Duodenal mucosa (tissue), 2 donors: ENCODE results near the gene MNAT1.

Source experiments
- H3K27ac ChIP-seq: one replicate; pipeline ENCODE4 v1.7.0; 2013; ENCODE audit warnings: low read depth, low read length
- H3K27me3 ChIP-seq, 2 donors: one replicate each; pipeline ENCODE4 v1.7.0; 2013; ENCODE audit warnings: low read length in 2 of 2, control low read depth in 1 of 2; ENCODE audit not compliant: insufficient read depth in 2 of 2, control insufficient read depth in 1 of 2
- H3K36me3 ChIP-seq, 2 donors: one replicate each; pipeline ENCODE4 v1.7.0; 2013; ENCODE audit warnings: low read length in 2 of 2, control low read depth in 1 of 2; ENCODE audit not compliant: insufficient read depth in 2 of 2, control insufficient read depth in 1 of 2
- H3K4me1 ChIP-seq, 2 donors: one replicate each; pipeline ENCODE4 v1.7.0; 2013; ENCODE audit warnings: low read length in 2 of 2, control low read depth in 1 of 2; ENCODE audit not compliant: insufficient read depth in 2 of 2, control insufficient read depth in 1 of 2
- H3K4me3 ChIP-seq, 2 donors: one replicate each; pipeline ENCODE4 v1.7.0; 2013; ENCODE audit warnings: low read length in 2 of 2, low read depth in 1 of 2
- H3K9ac ChIP-seq, 2 donors: one replicate each; pipeline ENCODE4 v1.7.0; 2013; ENCODE audit warnings: low read length in 2 of 2, low read depth in 1 of 2
- H3K9me3 ChIP-seq, 2 donors: one replicate each; pipeline ENCODE4 v1.7.0; 2013; ENCODE audit warnings: low read length in 2 of 2, control low read depth in 1 of 2; ENCODE audit not compliant: control insufficient read depth in 1 of 2

MNAT1 gene

GRCh38 chr14:60734465-60735242 lies at the start of gene MNAT1:
MNAT1 (plus strand) TSS chr14:60734761; CDS start chr14:60734863, 102 bp downstream.
- peaks cover 10 to 18% of the 10 kb centered on the region in 2 donors for H3K4me1 ChIP-seq
- H3K9ac ChIP-seq, result peak within 1 kb of the TSS; percentile 76 to 95
- no peaks in the 10 kb centered on the region for H3K36me3 ChIP-seq
- peaks cover 0 to 14% of the 10 kb centered on the region in 2 donors for H3K27me3 ChIP-seq
- H3K9me3 ChIP-seq, result no peaks in the 10 kb centered on the region
- no peak within 1 kb of the TSS for H3K27ac ChIP-seq
- peak within 1 kb of the TSS; percentile 89 to 93 for H3K4me3 ChIP-seq

GRCh38 chr14:60686865-60687264 lies 47.7 kb upstream of the MNAT1 start:
- H3K4me1 ChIP-seq, result no peaks in the 10 kb centered on the region
- H3K4me3 ChIP-seq, result no peak overlapping the region
- no peak overlapping the region for H3K27ac ChIP-seq
- no peak overlapping the region for H3K9ac ChIP-seq
- H3K27me3 ChIP-seq, result no peaks in the 10 kb centered on the region
- H3K9me3 ChIP-seq, result no peaks in the 10 kb centered on the region
- no peaks in the 10 kb centered on the region for H3K36me3 ChIP-seq

- Histone ChIP-seq H3K27ac (no peak overlapping the region), H3K9me3 (no peaks in the 10 kb centered on the region), H3K4me3 (no peak overlapping the region), H3K9ac (no peak overlapping the region), H3K27me3 (no peaks in the 10 kb centered on the region), H3K36me3 (no peaks in the 10 kb centered on the region), H3K4me1 (no peaks in the 10 kb centered on the region)
Measured at GRCh38 chr14:60691383-60692113, 43.0 kb upstream of the MNAT1 start.

GRCh38 chr14:60695327-60695726 lies 39.2 kb upstream of the MNAT1 start:
- Histone ChIP-seq H3K4me1 (no peaks in the 10 kb centered on the region), H3K27me3 (no peaks in the 10 kb centered on the region), H3K36me3 (no peaks in the 10 kb centered on the region), H3K9me3 (no peaks in the 10 kb centered on the region), H3K9ac (no peak overlapping the region), H3K4me3 (no peak overlapping the region), H3K27ac (no peak overlapping the region)

GRCh38 chr14:60700598-60700997 lies 34.0 kb upstream of the MNAT1 start:
- H3K9me3 ChIP-seq, result no peaks in the 10 kb centered on the region
- H3K36me3 ChIP-seq, result no peaks in the 10 kb centered on the region
- no peak overlapping the region for H3K9ac ChIP-seq
- H3K27ac ChIP-seq, result no peak overlapping the region
- no peaks in the 10 kb centered on the region for H3K27me3 ChIP-seq
- no peak overlapping the region for H3K4me3 ChIP-seq
- H3K4me1 ChIP-seq, result no peaks in the 10 kb centered on the region

GRCh38 chr14:60705100-60705499 lies 29.5 kb upstream of the MNAT1 start:
- no peaks in the 10 kb centered on the region for H3K9me3 ChIP-seq

GRCh38 chr14:60707858-60708257 lies 26.7 kb upstream of the MNAT1 start:
- Histone ChIP-seq H3K4me3 (no peak overlapping the region), H3K9ac (no peak overlapping the region), H3K9me3 (no peaks in the 10 kb centered on the region), H3K36me3 (no peaks in the 10 kb centered on the region), H3K27me3 (no peaks in the 10 kb centered on the region), H3K27ac (no peak overlapping the region), H3K4me1 (no peaks in the 10 kb centered on the region)

More at GRCh38 chr14:60705100-60705499, 29.5 kb upstream of the MNAT1 start:
- Histone ChIP-seq H3K36me3 (no peaks in the 10 kb centered on the region), H3K4me1 (no peaks in the 10 kb centered on the region), H3K4me3 (no peak overlapping the region), H3K9ac (no peak overlapping the region), H3K27ac (no peak overlapping the region), H3K27me3 (no peaks in the 10 kb centered on the region)

GRCh38 chr14:60710494-60710893 lies 24.1 kb upstream of the MNAT1 start:
- Histone ChIP-seq H3K27ac (no peak overlapping the region), H3K4me3 (no peak overlapping the region), H3K4me1 (no peaks in the 10 kb centered on the region), H3K27me3 (no peaks in the 10 kb centered on the region), H3K9me3 (no peaks in the 10 kb centered on the region), H3K36me3 (no peaks in the 10 kb centered on the region), H3K9ac (no peak overlapping the region)

GRCh38 chr14:60713513-60713912 lies 21.0 kb upstream of the MNAT1 start:
- Histone ChIP-seq H3K27ac (no peak overlapping the region), H3K9me3 (no peaks in the 10 kb centered on the region), H3K4me1 (no peaks in the 10 kb centered on the region), H3K27me3 (no peaks in the 10 kb centered on the region), H3K4me3 (no peak overlapping the region), H3K9ac (no peak overlapping the region), H3K36me3 (no peaks in the 10 kb centered on the region)

- no peaks in the 10 kb centered on the region for H3K36me3 ChIP-seq
- H3K27ac ChIP-seq, result no peak overlapping the region
- no peak overlapping the region for H3K4me3 ChIP-seq
- H3K9ac ChIP-seq, result no peak overlapping the region
- no peaks in the 10 kb centered on the region for H3K9me3 ChIP-seq
- H3K27me3 ChIP-seq, result peaks cover 35 to 41% of the 10 kb centered on the region in 2 donors
- H3K4me1 ChIP-seq, result peaks cover 0 to 25% of the 10 kb centered on the region in 2 donors
Measured at GRCh38 chr14:60720391-60720790, 14.2 kb upstream of the MNAT1 start.
